HFF-Myc (cell line): Measurements from ENCODE around the gene MANSC1.
A peak's percentile ranks its signal among the peaks of the same experiment; 100 is the strongest.
"Not testable (repeated sequence)": the region's sequence is repeated elsewhere in the genome, so short reads cannot be mapped to it uniquely, and the experiment has no call there.

ENCODE experiments used
- DNase-seq: peaks from one replicate; pipeline ENCODE4 v3.0.0-alpha.2; 2011; ENCODE audit warnings: low read depth; ENCODE audit errors: extremely low read depth
- H3K4me3 ChIP-seq: replicated peaks from 2 replicates; pipeline ENCODE4 v1.5.1; 2011; ENCODE audit warnings: low read depth, mild to moderate bottlenecking, control low read depth, low read length
- TF ChIP-seq, protein P1 (sequence below): IDR thresholded peaks from 2 replicates; pipeline ENCODE4 v1.5.1; 2012; ENCODE audit warnings: mild to moderate bottlenecking, low read depth, low read length, control low read depth; ENCODE audit errors: missing control alignments

The MANSC1 gene

DNA sequence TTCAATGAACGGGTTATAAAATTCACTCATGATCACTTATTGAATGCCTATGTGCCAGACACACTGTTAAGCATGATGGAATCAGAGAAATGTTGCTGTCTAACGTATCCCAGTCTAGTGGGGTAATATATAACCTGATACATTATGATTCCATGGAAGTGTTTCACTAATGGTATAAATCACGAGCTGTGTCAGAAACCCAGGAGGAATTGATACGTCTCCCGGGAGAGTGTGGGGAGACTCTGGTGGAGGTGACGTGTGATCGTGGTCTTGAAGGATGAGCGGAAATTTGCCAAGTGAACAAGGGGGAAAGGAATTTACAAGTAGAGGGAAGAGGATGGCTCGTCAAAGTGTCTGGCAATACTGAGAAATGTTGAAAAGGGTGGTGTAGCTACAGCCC, 26.5 kb downstream of the MANSC1 start:
- H3K4me3 ChIP-seq = no peak overlapping the region
- TF ChIP-seq, protein P1, sequence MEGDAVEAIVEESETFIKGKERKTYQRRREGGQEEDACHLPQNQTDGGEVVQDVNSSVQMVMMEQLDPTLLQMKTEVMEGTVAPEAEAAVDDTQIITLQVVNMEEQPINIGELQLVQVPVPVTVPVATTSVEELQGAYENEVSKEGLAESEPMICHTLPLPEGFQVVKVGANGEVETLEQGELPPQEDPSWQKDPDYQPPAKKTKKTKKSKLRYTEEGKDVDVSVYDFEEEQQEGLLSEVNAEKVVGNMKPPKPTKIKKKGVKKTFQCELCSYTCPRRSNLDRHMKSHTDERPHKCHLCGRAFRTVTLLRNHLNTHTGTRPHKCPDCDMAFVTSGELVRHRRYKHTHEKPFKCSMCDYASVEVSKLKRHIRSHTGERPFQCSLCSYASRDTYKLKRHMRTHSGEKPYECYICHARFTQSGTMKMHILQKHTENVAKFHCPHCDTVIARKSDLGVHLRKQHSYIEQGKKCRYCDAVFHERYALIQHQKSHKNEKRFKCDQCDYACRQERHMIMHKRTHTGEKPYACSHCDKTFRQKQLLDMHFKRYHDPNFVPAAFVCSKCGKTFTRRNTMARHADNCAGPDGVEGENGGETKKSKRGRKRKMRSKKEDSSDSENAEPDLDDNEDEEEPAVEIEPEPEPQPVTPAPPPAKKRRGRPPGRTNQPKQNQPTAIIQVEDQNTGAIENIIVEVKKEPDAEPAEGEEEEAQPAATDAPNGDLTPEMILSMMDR = no peak
- no peak for DNase-seq

DNA sequence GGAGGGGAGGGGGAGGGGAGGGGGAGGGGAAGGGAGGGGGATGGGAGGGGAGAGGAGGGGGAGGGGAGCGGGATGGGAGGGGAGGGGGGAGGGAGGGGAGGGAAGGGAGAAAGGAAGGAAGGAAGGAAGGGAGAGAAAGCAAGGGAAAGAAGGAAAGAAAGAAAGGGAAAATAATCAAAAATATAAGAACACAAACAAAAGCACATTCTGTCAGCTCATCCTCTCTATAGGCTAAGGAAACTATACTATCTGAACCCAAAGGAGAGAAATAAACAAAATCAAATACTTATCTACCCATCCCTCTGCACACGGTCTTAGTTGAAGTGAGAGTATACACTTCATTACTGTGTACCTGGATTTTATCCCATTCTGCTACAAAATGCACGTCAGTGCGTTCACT, 26.9 kb downstream of the MANSC1 start:
- TF ChIP-seq, protein P1 = no peak
- no peak overlapping the region for H3K4me3 ChIP-seq
- DNase-seq = no peak

DNA sequence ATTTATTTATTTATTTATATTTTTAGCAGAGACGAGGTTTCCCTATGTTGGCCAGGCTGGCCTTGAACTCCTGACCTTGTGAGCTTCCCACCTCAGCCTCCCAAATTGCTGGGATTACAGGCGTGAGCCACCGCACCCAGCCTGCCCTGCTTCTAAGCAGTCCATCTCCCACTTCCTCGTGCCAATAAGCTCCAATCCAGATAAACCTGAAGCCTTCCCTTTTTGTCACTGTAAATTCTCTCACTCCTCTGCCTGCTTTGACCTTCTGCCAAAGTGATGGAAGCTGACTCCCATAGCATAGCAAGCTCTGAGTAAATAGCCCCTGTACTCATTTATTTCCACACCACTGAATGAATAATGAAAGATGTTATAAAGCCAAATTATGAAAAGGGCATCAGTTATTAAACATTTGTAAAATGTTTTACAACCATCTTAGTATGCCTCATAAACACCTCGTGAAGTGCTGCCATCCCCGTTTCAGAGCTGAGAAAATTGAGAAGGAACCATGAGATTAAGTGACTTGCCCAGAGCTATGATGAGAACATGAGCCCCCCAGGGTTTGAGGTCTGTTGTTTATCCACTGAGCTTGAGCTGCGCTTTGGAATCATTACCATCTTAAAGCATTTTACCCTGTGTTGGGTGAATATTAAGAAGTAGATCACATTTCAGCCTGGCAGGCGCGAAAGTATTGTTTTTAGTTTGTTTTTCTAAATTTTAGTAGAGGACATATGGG, 30.4 kb downstream of the MANSC1 start:
- TF ChIP-seq, protein P1 = no peak

DNA sequence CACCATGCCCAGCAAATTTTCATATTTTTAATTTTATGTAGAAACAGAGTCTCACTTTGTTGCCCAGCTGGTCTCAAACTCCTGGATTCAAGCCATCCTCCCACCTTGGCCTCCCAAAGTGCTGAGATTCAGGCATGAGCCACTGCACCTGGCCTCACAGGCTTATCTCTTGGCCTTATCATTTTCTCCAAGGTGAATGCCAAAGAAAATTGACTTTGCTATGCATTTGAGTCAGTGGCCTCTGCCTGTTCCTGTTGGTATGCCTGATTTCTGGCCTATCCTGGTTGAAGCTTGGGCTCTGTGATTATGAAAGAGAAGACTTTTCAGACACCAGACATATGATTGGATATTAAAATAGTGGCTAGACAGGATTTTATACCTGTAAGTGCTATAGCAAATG, 34.2 kb downstream of the MANSC1 start:
- TF ChIP-seq, protein P1 = no peak
- DNase-seq = no peak
- no peak overlapping the region for H3K4me3 ChIP-seq

More for the DNA sequence above, 30.4 kb downstream of the MANSC1 start:
- peak overlapping the region; percentile 9 for H3K4me3 ChIP-seq
- no peak for DNase-seq

DNA sequence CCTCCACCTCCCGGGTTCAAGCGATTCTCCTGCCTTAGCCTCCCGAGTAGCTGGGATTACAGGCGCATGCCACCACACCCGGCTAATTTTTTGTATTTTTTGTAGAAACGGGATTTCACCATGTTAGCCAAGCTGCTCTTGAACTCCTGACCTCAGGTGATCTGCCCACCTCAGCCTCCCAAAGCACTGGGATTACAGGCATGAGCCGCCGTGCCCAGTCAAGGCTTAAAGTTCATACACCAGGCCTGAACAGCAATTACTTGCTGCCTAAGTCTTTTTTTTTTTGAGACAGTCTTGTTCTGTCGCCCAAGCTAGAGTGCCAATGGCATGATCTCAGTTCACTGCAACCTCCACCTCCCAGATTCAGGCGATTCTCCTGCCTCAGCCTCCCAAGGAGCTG, 39.3 kb downstream of the MANSC1 start:
- H3K4me3 ChIP-seq, DNase-seq: not testable (repeated sequence)

DNA sequence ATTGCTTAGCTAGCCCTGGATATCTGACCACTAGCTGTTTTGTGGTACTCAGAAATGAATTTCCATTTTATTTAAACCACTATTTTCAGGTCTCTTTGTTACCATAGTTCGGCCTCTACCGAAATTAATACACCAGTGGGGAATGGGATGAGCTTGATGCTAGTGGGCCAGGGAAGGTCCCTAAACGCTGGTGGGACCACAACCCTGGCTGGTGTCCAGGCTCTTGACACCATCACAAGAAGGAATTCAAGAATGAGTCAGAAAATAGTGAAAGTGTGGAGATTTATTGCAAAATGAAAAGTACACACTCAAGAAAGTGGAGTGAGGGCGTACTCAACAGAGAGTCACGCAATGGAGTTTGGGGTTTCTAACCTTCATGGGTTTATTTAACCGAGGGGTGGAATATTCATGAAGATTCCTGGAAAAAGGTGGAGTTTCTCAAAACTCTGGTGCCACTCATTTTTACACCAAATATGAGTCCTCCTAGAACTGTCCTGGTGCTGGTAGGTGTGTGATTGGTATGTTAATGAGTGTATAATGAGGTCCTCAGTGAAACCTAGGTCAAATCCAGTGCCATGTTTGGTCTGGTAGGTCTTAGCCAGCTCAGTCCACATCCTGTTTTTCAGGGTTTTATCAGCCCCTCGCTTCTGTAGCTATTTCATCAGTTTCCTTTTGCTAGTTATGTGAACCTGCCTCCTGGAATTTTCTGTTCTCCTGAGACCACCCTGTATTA, 44.3 kb downstream of the MANSC1 start:
- no peak for DNase-seq
- TF ChIP-seq, protein P1 = no peak
- H3K4me3 ChIP-seq = no peak overlapping the region

DNA sequence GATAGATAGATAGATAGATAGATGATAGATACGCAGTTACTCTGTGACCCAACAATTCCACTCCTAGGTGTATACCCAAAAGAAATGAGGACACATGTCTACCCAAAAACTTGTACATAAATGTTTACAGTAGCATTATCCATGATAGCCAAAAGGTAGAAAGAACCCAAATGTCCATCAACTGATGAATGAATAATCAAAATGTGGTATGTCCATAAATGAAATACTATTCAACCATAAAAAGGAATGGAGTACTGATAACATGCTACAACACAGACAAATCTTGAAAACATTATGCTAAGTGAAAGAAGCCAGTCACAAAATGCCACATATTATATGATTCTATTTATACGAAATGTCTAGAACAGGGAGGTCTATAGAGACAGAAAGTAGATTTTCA, 47.1 kb downstream of the MANSC1 start:
- no peak for DNase-seq
- H3K4me3 ChIP-seq = no peak overlapping the region
- TF ChIP-seq, protein P1 = no peak
